ENCODE results near the gene CBFA2T2. TPM values are rescaled to one million over a fixed set of nuclear protein-coding genes. Genes with fewer than 3 reads are reported as not detected.
"Not testable (repeated sequence)": the region's sequence is repeated elsewhere in the genome, so short reads cannot be mapped to it uniquely, and the experiment has no call there.

CBFA2T2 gene
- total RNA-seq, 1 donor from 2014 or later = 10.7 TPM

DNA sequence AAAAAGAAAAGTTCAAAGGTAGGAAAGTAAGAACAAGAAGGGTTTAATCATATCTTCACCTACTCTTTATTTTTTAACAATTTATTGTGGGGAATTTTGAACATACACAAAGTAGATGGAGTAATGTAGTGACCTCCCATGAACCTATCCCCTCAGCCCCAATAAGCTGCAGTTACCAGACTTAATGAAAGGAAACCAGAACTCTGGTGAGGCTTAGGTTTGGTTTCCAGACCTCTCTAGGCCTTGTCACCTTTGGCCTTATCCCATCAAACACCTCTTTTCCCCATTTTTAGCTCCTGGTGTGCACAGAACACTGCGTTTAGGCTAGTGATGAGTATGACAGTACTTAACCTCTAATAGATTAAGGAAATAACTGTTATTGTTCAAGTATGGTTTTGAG lies 42.0 kb downstream of the CBFA2T2 start:
- Histone ChIP-seq H3K9me3 (replicated peaks) (no peaks in the 10 kb centered on the region), H3K4me3 (no peak overlapping the region), H3K27ac (replicated peaks) (peak overlapping the region; percentile 25), H3K27me3 (ENCODE audit: low read depth) (no peaks in the 10 kb centered on the region), H3K36me3 (no peaks in the 10 kb centered on the region), H3K4me1 (peaks cover 25% of the 10 kb centered on the region)
- TF ChIP-seq, protein P1, sequence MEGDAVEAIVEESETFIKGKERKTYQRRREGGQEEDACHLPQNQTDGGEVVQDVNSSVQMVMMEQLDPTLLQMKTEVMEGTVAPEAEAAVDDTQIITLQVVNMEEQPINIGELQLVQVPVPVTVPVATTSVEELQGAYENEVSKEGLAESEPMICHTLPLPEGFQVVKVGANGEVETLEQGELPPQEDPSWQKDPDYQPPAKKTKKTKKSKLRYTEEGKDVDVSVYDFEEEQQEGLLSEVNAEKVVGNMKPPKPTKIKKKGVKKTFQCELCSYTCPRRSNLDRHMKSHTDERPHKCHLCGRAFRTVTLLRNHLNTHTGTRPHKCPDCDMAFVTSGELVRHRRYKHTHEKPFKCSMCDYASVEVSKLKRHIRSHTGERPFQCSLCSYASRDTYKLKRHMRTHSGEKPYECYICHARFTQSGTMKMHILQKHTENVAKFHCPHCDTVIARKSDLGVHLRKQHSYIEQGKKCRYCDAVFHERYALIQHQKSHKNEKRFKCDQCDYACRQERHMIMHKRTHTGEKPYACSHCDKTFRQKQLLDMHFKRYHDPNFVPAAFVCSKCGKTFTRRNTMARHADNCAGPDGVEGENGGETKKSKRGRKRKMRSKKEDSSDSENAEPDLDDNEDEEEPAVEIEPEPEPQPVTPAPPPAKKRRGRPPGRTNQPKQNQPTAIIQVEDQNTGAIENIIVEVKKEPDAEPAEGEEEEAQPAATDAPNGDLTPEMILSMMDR (IDR thresholded peaks at IDR 0.05; ENCODE audit: borderline replicate concordance) = no peak
- intact Hi-C loops (cut with micrococcal nuclease) = no loop called here
- no peak for DNase-seq

GRCh38 chr20:33532753-33533459 lies 43.0 kb downstream of the CBFA2T2 start:
- DNase-seq = no peak
- H3K4me3 ChIP-seq = no peak overlapping the region
- intact Hi-C loops (cut with micrococcal nuclease) = no loop called here
- TF ChIP-seq, protein P1 (IDR thresholded peaks at IDR 0.05; ENCODE audit: borderline replicate concordance) = no peak
- peak overlapping the region; percentile 25 for H3K27ac ChIP-seq (replicated peaks)
- H3K36me3 ChIP-seq = no peaks in the 10 kb centered on the region
- H3K4me1 ChIP-seq = peaks cover 25% of the 10 kb centered on the region
- no peaks in the 10 kb centered on the region for H3K9me3 ChIP-seq (replicated peaks)
- no peaks in the 10 kb centered on the region for H3K27me3 ChIP-seq (ENCODE audit: low read depth)

DNA sequence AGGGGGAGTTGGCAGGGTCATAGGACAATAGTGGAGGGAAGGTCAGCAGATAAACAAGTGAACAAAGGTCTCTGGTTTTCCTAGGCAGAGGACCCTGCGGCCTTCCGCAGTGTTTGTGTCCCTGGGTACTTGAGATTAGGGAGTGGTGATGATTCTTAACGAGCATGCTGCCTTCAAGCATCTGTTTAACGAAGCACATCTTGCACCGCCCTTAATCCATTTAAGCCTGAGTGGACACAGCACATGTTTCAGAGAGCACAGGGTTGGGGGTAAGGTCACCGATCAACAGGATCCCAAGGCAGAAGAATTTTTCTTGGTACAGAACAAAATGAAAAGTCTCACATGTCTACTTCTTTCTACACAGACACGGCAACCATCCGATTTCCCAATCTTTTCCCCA lies 45.8 kb downstream of the CBFA2T2 start:
- DNase-seq; H3K36me3 ChIP-seq; H3K27me3 ChIP-seq (ENCODE audit: low read depth); H3K27ac ChIP-seq (replicated peaks); H3K9me3 ChIP-seq (replicated peaks); H3K4me3 ChIP-seq; intact Hi-C loops (cut with micrococcal nuclease): not testable (repeated sequence)
- peaks cover 47% of the 10 kb centered on the region for H3K4me1 ChIP-seq

GRCh38 chr20:33537608-33538007 lies 47.7 kb downstream of the CBFA2T2 start:
- Histone ChIP-seq H3K4me1 (peaks cover 34% of the 10 kb centered on the region), H3K9me3 (replicated peaks) (no peaks in the 10 kb centered on the region), H3K27ac (replicated peaks) (no peak overlapping the region), H3K27me3 (ENCODE audit: low read depth) (no peaks in the 10 kb centered on the region), H3K4me3 (no peak overlapping the region), H3K36me3 (no peaks in the 10 kb centered on the region)
- no peak for DNase-seq
- TF ChIP-seq, protein P1 (IDR thresholded peaks at IDR 0.05; ENCODE audit: borderline replicate concordance) = no peak
- intact Hi-C loops (cut with micrococcal nuclease) = no loop called here

DNA sequence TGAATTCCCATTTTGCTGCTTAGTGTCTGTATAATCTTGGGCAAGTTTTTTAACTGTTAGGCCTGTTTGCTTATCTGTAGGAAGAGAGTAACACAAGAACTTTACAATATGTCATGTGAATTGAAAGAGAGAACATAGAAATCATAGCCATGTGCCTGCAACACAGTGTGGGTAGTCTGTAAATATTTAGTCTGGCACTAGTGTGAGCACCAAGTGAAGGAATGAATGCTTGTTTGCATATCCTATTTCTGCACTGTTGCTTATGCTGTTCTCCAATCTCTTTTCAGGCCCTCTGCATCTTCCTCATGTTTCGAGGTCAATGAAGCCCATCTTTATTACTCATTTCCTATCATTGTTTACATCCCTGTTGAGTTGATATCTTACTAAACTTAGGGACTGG lies 49.2 kb downstream of the CBFA2T2 start:
- H3K27ac ChIP-seq (replicated peaks) = no peak overlapping the region
- TF ChIP-seq, protein P1 (IDR thresholded peaks at IDR 0.05; ENCODE audit: borderline replicate concordance) = no peak
- H3K4me3 ChIP-seq = no peak overlapping the region
- H3K9me3 ChIP-seq (replicated peaks) = no peaks in the 10 kb centered on the region
- intact Hi-C loops (cut with micrococcal nuclease) = no loop called here
- H3K4me1 ChIP-seq = peaks cover 27% of the 10 kb centered on the region
- no peaks in the 10 kb centered on the region for H3K36me3 ChIP-seq
- no peak for DNase-seq
- no peaks in the 10 kb centered on the region for H3K27me3 ChIP-seq (ENCODE audit: low read depth)

DNA sequence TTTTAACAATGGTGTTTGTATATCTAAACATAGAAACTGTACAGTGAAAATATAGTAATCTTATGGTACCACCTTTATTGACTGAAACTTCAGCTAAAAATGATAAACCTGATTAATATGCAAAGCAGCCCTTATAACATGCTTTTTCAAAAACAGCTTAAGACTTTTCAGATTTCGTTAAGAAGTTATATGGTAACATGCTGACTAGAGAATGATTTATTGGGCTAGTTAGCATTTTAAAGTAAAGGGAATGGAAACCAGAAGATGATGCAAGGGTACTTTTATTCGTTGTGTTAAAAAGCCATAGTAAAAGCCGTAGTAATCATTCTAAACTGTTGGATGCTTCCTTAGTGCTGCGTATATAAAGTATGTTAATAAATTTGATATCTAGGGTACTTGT lies 50.5 kb downstream of the CBFA2T2 start:
- peaks cover 27% of the 10 kb centered on the region for H3K4me1 ChIP-seq
- no peak overlapping the region for H3K27ac ChIP-seq (replicated peaks)
- H3K9me3 ChIP-seq (replicated peaks) = no peaks in the 10 kb centered on the region
- no peaks in the 10 kb centered on the region for H3K27me3 ChIP-seq (ENCODE audit: low read depth)
- intact Hi-C loops (cut with micrococcal nuclease) = no loop called here
- no peaks in the 10 kb centered on the region for H3K36me3 ChIP-seq
- H3K4me3 ChIP-seq = no peak overlapping the region
- no peak for DNase-seq
- TF ChIP-seq, protein P1 (IDR thresholded peaks at IDR 0.05; ENCODE audit: borderline replicate concordance) = no peak
